GM19043 (cell line): Measurements from ENCODE around the gene VIT.
"Not testable (repeated sequence)": the region's sequence is repeated elsewhere in the genome, so short reads cannot be mapped to it uniquely, and the experiment has no call there.

Experiments used
- ATAC-seq: cut with Tn5 transposase; IDR thresholded peaks from one replicate; pipeline ENCODE4 v1.9.1; 2021; ENCODE audit warnings: low read depth; ENCODE audit not compliant: unreplicated experiment

VIT gene

GRCh38 chr2:36677996-36678605, 18.4 kb upstream of the VIT start:
- no peak for ATAC-seq

- ATAC-seq: no peak
Observed at GRCh38 chr2:36678856-36679255, 17.7 kb upstream of the VIT start.

DNA sequence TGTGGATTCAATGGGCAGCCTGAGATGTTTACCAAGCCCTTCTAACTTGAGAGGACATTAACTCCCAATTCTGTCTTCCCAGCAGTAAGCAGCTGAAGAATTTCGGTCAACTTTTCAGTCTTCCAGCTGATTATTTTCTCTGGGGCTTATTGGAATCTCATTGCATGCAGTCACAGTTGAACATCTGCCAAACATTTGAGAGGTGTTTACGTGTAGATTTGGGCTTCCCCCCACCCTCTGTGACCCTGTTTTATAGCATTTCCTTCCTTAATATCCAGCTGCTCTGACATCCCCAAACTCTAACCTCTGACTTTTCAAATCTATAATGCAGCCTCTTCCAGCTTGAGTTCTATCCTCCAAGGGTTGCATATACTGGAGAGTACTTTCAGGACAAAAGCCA, 16.5 kb upstream of the VIT start:
- no peak for ATAC-seq

- ATAC-seq: no peak
Observed at GRCh38 chr2:36682562-36682961, 13.9 kb upstream of the VIT start.

GRCh38 chr2:36683002-36683401, 13.5 kb upstream of the VIT start:
- no peak for ATAC-seq

DNA sequence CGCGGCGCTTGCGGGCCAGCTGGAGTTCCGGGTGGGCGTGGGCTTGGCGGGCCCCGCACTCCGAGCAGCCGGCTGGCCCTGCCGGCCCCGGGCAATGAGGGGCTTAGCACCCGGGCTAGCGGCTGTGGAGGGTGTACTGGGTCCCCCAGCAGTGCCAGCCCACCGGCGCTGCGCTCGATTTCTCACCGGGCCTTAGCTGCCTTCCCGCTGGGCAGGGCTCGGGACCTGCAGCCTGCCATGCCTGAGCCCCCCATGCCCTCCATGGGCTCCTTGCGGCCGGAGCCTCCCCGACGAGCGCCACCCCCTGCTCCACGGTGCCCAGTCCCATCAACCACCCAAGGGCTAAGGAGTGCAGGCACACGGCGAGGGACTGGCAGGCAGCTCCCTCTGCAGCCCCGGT, 8.2 kb upstream of the VIT start:
- not testable (repeated sequence) for ATAC-seq

DNA sequence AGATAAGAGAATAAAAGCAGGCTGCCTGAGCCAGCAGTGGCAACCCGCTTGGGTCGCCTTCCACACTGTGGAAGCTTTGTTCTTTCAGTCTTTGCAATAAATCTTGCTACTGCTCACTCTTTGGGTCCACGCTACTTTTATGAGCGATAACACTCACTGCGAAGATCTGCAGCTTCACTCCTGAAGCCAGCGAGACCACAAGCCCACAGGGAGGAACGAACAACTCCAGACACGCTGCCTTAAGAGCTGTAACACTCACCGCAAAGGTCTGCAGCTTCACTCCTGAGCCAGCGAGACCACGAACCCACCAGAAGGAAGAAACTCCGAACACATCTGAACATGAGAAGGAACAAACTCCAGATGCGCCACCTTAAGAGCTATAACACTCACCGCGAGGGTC, 7.5 kb upstream of the VIT start:
- not testable (repeated sequence) for ATAC-seq

DNA sequence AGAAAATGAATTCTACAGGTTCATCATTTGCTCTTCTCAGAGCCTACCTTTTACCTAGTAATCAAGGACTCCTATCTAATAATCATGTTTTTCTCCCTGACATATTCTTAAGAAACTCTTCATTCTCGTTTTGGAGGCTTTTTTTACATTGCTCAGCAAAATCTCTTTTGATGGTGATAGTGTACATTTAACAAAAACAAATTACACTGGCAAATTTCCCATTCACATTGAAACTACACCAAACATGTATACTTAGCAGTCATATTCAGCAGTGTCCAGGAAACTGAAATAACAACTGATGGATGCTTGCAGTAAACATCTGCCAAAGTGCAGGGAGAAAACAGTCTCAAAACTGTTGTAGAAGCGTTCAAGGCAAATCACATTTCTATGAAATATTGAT, 4.4 kb upstream of the VIT start:
- no peak for ATAC-seq

DNA sequence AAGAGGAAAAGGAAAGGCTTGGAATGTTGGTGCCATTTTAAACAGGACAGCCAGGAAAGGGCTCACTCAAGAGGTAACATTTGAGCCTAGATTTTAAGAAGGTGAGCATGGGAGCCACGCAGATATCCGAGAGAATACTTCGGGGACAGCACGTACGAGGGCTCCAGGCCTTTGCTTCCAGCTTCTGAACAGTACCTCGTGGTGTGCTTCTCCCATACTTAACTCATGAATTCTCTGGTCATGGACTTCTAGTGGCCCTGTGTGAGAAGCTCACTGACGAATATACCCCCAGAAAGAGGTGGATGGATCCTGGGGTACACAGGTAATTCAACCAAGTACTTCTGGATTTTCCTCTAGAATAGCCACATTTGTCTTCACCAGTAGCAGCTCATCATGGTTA, 2.7 kb upstream of the VIT start:
- ATAC-seq: no peak

- ATAC-seq: no peak
Observed at GRCh38 chr2:36695746-36696415, 626 bp upstream of the VIT start.

GRCh38 chr2:36697424-36698066, 1.0 kb downstream of the VIT start:
- no peak for ATAC-seq

DNA sequence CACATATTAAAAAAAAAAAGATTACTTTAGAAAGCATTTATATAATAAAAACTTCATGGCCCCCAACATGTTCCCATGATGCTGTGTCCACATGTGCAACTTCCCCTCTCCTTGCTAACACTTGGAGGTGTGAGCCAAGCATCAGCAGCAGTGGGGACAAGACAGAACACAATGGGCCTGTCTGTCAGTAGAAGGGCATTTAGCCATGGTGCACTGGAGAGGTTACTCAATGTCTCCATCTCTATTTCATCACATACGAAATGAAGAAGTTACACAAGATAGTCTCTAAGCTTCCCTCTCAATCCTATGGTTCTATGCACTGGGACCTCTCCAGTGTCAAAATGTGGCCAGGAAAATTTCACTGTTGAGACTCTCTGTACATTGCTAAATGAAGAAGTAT, 2.5 kb downstream of the VIT start:
- no peak for ATAC-seq

DNA sequence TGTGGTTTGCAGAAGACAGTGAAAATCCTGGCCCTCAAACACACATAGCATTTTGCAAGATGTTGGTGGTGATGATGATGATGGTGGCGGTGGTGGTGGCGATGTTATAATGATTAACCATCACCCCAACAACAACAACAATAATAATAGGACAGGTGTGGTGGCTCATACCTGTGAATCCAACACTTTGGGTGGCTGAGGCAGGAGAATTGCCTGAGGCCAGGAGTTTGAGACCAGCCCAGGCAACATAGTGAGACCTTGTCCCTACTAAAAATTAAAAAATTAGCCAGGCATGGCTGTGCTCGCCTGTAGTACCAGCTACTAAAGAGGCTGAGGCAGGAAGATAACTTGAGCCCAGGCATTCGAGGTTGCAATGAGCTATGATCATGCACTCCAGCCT, 3.8 kb downstream of the VIT start:
- ATAC-seq: no peak

DNA sequence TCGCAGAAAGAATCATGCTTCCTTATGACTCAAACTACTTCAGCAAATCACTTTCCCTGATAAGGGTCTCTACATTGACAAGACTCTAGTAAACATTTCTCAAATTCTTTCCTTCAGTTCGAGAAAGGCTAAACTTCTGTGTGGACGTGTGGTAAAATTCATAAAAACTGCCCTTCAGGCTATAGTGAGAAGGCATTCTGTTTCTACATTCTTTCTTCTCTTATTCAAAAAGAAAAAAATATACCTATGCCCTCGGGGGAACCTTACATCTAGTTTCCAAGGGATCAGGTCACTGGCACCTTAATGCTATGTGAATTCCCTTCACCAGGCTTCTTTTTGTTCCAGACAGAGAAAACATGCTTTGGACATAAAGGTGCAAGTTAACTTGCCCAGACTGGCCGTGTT, 4.9 kb downstream of the VIT start:
- ATAC-seq: no peak

GRCh38 chr2:36701918-36702317, 5.4 kb downstream of the VIT start:
- ATAC-seq: no peak

DNA sequence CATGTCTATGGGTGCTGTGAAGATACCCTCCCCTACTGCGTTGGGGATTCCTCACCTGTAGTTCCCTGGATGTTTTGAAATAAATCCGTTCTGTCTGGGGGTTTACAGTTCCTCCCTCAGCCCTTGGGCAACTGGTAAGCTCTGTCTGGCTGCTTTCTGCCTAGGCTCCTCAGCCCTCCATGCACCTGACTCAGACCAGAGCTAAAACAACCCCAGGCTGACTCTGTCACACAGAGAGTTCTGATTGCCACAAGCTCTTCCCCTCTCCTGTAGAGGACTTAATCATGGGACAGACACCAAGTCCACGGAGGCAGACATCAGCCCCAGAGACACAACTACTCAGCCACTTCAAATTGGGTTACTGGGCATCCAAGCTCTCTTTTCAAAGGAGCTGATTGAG, 6.3 kb downstream of the VIT start:
- ATAC-seq: no peak

DNA sequence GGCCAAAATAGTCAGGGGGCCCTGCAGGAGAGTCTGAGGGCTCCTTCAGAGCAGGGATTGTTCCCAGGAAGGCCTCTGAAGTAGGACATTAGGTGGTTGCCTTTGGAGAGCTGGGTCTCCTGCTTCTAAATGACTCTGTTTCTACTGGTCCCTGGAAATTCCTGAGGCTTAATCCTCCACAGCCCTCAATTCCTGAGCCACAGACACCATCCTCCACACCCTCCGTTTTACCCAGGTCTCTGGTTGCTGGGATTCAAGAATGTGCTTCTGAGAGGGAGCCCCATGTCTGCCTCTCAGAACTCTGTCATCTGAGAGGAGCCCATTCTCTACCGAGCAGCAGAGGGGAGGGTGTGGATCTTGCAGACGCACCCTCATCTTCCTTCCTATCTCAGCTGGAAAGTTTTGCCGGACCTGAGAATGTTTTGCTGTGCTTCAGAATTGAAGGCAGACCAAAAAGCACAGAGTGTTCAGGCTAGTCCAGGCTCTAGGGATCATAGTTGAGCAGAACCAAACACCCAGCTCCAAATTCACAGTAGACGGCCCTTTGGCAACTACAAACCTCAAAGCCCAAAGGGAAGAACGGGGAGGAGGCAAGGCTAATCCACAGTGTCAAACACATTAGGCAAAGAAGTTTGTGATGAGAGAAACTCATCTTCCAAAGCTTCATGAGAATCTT, 8.1 kb downstream of the VIT start:
- no peak for ATAC-seq

DNA sequence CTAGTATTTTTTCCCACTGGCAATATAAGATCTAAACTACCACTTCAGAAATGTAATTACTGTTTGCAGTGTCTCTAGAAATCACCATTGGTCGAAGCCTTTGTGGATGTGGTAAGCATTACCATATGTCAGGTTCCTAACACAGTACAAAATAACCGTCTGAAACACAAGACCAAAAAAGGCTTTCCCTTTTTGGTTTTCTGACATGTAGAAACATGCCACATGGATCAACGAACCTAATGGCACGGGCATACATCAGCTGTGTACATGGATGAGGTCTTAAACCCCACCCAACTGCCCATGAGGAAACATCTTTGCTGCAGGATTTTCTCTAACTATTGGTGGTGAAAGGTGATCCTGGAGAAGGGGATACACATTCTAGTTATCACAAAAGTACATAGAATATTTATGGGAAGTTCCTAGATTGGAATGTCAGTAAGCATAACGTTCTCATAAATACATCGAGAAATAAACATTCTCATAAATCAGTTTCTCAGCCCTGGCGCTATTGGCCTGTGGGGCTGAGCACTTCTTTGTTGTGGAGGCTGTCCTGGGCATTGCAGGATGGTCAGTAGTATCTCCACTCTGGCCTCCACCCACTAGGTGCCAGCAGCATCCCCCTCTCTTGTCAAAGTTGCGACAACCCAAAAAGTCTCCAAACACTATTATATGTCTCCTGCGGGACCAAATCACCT, 9.0 kb downstream of the VIT start:
- ATAC-seq: no peak

GRCh38 chr2:36706021-36706876, 9.7 kb downstream of the VIT start:
- no peak for ATAC-seq

DNA sequence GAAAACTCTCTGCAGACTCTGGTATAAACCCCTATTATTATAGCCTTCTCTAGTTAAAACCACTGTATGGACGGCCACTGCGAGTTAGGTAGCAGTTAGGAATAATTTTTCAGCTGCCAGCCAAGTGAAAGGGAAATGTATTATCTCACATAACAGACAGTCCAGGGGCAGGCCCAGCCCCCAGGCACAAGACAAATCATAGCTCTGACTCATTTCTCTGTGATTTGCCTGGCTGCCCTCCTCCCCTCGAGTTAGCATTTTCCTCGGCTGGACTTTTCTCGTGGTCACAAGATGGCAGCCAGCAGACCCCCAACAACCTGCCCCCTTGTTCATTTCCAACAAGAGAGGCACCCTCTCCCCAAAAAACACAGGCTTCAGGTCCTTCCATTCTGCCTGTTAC, 10.5 kb downstream of the VIT start:
- no peak for ATAC-seq
